Stomach (tissue), 9 donors: ENCODE measurements around the gene KCNQ5. TPM values are rescaled to one million over a fixed set of nuclear protein-coding genes. Genes with fewer than 3 reads are reported as not detected.

ENCODE experiments used
- DNase-seq, 2 donors: peaks; one replicate each; pipeline versions ENCODE4 v3.0.0 to v3.0.0-alpha.2; 2013 to 2019
- H3K27ac ChIP-seq, 5 donors: fragments of 200-600 bp in 4 of 5; sonication (generic) in 4 of 5; one replicate each; pipeline ENCODE4 v1.5.1; 2013 to 2019; ENCODE audit warnings: mild to moderate bottlenecking in 1 of 5, moderate library complexity in 1 of 5
- H3K27me3 ChIP-seq, 3 donors: fragments of 200-600 bp; sonication (generic); one replicate each; pipeline ENCODE4 v1.5.1; 2017 to 2019; ENCODE audit warnings: mixed run types in 1 of 3
- H3K36me3 ChIP-seq, 4 donors: fragments of 200-600 bp; sonication (generic); 1 replicate in 3 of 4; 2 replicates in 1 of 4; pipeline ENCODE4 v1.5.1; 2016 to 2019
- H3K4me1 ChIP-seq, 4 donors: fragments of 200-600 bp; sonication (generic); one replicate each; pipeline ENCODE4 v1.5.1; 2016 to 2019
- H3K4me3 ChIP-seq, 4 donors: fragments of 200-600 bp; sonication (generic) in 3 of 4; one replicate each; pipeline ENCODE4 v1.5.1; 2016 to 2019; ENCODE audit warnings: mild to moderate bottlenecking in 1 of 4
- H3K9me3 ChIP-seq, 4 donors: fragments of 200-600 bp; sonication (generic); one replicate each; pipeline ENCODE4 v1.5.1; 2016 to 2019
- EP300 ChIP-seq: sonication (generic); formaldehyde crosslinking; IDR thresholded peaks from one replicate; pipeline ENCODE4 v1.6.1; 2017; ENCODE audit warnings: antibody characterized with exemption
- POLR2A ChIP-seq, 4 donors: fragments of 450-650 bp; IDR thresholded peaks; one replicate each; pipeline ENCODE4 v1.6.1; 2016; ENCODE audit warnings: antibody characterized with exemption in 4 of 4, control low read depth in 2 of 4, mild to moderate bottlenecking in 1 of 4, moderate library complexity in 1 of 4
- POLR2AphosphoS5 ChIP-seq, 3 donors: sonication (generic); formaldehyde crosslinking; IDR thresholded peaks; one replicate each; pipeline ENCODE4 v1.6.1; 2016; ENCODE audit warnings: antibody characterized with exemption in 3 of 3
- WGBS, 5 donors: extraction: QIAGEN DNeasy Blood & Tissue Kit in 3 of 5; methylation state at CpG; one replicate each; pipeline versions ENCODE4 v1.1.5 to v1.1.7; 2013 to 2018; 5-methylcytosine and 5-hydroxymethylcytosine counted together
- intact Hi-C: fragments of 100-400 bp; cut with DNase I; formaldehyde crosslinking; loops from one replicate; pipeline ENCODE4 v1.15.1; 2023; ENCODE audit warnings: low total_unique reads
- polyA plus RNA-seq, 3 donors: library from polyadenylated mRNA; stranded (reverse); fragments of 200-250 nt; gene quantifications; one replicate each; pipeline ENCODE4 v1.2.3, GENCODE V29; 2013
- total RNA-seq, 5 donors: library from RNA; depleted of rRNA; stranded (reverse); fragments of >200 nt; gene quantifications; one replicate each; pipeline versions ENCODE4 v1.1.0 to v1.2.3, GENCODE V29; 2014 to 2016
- TF ChIP-seq, protein P1 (sequence below), 7 experiments: fragments of 450-650 bp in 4 of 7; fragments of 200-600 bp in 3 of 7; sonication (generic) in 3 of 7; IDR thresholded peaks; one replicate each; pipeline ENCODE4 v1.5.1; 2016 to 2019; ENCODE audit warnings: antibody characterized with exemption in 7 of 7, control low read depth in 2 of 7, mild to moderate bottlenecking in 1 of 7
- donor health status: healthy with polysubstance abuse.
- donor health status: Bipolar disorder and iron deficiency.
- donor health status: healthy.

The KCNQ5 gene
- total and polyA plus RNA-seq, 8 donors, result 0.12 to 2.8 (median 0.37) TPM; not detected in 2

DNA sequence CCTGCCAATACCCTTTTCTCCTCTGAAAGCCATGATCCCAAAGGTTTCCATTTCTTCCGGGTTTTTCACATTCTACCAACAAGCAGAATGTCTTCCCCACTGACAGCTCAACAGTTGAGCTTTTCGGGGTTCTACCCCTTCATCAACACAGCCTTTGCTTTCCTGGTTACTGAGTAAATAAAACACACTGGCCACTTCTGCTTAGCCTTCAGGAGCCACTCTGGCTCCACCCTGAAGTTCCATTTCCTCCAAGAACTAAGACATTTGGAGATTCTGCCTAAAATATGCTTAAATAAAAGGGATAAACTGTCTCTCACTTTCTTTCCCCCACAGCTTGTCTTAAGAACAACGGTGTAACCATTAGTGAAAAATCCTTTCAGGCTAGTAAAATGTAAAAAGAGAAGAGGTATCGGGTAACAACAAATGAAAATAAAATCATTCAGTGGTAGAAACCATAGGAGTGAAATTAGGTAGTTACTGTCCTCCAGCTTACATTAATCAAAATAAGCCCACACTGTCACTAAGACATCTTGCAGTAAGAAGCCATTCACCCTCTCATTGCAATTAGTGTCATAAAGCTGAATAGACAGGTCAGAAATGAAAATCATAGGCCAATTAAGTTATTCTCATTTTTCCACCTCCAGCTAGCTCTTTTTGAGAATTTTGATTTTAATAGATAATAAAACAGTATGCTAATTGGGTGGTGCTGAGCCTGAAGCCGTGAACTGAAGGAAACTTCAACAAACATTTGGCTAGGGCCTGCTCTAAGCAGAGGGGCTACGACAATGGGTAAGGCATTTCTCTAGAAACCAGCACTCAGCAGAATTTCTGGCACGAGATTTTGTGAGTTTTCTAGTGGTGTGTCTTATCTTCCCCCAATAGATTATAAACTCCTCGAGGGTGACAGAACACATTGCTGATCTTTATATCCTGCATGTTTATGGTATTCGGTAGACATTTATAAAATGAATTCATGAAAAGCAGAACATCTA lies 409.2 kb downstream of the KCNQ5 start:
- intact Hi-C loops, result no loop called here
- Histone ChIP-seq H3K4me3 (no peak overlapping the region), H3K36me3 (no peaks in the 10 kb centered on the region), H3K27me3 (no peaks in the 10 kb centered on the region), H3K27ac (no peak overlapping the region), H3K4me1 (no peaks in the 10 kb centered on the region), H3K9me3 (no peaks in the 10 kb centered on the region)
- no peak for TF ChIP-seq EP300
- no peak for TF ChIP-seq POLR2AphosphoS5 (IDR thresholded peaks at IDR 0.05)
- TF ChIP-seq, protein P1, sequence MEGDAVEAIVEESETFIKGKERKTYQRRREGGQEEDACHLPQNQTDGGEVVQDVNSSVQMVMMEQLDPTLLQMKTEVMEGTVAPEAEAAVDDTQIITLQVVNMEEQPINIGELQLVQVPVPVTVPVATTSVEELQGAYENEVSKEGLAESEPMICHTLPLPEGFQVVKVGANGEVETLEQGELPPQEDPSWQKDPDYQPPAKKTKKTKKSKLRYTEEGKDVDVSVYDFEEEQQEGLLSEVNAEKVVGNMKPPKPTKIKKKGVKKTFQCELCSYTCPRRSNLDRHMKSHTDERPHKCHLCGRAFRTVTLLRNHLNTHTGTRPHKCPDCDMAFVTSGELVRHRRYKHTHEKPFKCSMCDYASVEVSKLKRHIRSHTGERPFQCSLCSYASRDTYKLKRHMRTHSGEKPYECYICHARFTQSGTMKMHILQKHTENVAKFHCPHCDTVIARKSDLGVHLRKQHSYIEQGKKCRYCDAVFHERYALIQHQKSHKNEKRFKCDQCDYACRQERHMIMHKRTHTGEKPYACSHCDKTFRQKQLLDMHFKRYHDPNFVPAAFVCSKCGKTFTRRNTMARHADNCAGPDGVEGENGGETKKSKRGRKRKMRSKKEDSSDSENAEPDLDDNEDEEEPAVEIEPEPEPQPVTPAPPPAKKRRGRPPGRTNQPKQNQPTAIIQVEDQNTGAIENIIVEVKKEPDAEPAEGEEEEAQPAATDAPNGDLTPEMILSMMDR (IDR thresholded peaks at IDR 0.05), result no peak
- TF ChIP-seq POLR2A (IDR thresholded peaks at IDR 0.05), result no peak
- no peak for DNase-seq
- 71 to 80% (median 79%) methylated on average over 9 of the region's 9 CpGs for WGBS, 5 donors

DNA sequence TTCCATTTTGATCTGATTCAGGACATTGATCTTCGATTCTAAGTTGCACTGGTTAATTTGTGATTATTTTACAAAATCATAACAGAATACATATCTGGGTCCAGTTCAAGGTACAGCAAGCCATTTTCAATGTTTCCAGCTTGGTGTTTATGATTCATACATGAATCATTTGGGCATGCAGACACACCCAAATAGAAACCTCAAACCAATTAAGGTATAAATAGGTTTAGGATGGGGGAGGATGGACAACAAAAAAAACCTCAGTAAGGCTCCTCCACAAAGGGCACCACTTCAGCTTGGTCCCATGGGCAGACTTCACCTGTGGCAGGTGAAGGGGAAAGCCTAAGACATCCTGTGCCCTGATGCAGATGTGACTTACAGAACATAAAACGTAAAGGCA lies 410.7 kb downstream of the KCNQ5 start:
- TF ChIP-seq EP300, result no peak
- TF ChIP-seq POLR2AphosphoS5 (IDR thresholded peaks at IDR 0.05), result no peak
- TF ChIP-seq, protein P1 (IDR thresholded peaks at IDR 0.05), result no peak
- no peak for TF ChIP-seq POLR2A (IDR thresholded peaks at IDR 0.05)
- Histone ChIP-seq H3K27me3 (no peaks in the 10 kb centered on the region), H3K9me3 (no peaks in the 10 kb centered on the region), H3K4me3 (no peak overlapping the region), H3K27ac (no peak overlapping the region), H3K36me3 (no peaks in the 10 kb centered on the region), H3K4me1 (no peaks in the 10 kb centered on the region)
- DNase-seq, result no peak
- WGBS, 5 donors, result 80 to 93% (median 88%) methylated on average over 2 of the region's 2 CpGs
- intact Hi-C loops, result no loop called here

DNA sequence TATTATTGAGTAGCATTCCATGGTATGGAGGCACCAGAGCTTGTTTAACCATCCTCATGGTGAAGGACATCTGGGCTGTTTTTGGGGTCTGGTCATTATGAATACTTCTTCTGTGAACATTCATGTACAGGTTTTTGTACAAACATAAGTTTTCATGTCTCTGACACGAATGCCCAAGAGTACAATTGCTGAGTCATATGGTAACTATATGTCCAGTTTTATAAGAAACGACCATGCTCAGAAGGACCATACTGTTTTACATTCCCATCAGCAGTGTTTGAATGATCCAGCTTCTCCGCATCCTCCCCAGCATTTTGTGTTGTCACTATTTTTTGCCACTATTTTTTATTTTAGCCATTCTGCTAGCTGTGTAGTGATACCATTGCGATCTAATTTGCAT lies 414.8 kb downstream of the KCNQ5 start:
- Histone ChIP-seq H3K27ac (no peak overlapping the region), H3K36me3 (no peaks in the 10 kb centered on the region), H3K27me3 (no peaks in the 10 kb centered on the region), H3K9me3 (peaks cover 0 to 13% (median 5%) of the 10 kb centered on the region in 4 donors), H3K4me1 (no peaks in the 10 kb centered on the region), H3K4me3 (no peak overlapping the region)
- WGBS, 5 donors, result 74 to 90% (median 86%) methylated on average over 4 of the region's 4 CpGs
- TF ChIP-seq, protein P1 (IDR thresholded peaks at IDR 0.05), result no peak
- TF ChIP-seq POLR2A (IDR thresholded peaks at IDR 0.05) (no peak), POLR2AphosphoS5 (IDR thresholded peaks at IDR 0.05) (no peak), EP300 (no peak)
- DNase-seq, result no peak
- intact Hi-C loops, result no loop called here

DNA sequence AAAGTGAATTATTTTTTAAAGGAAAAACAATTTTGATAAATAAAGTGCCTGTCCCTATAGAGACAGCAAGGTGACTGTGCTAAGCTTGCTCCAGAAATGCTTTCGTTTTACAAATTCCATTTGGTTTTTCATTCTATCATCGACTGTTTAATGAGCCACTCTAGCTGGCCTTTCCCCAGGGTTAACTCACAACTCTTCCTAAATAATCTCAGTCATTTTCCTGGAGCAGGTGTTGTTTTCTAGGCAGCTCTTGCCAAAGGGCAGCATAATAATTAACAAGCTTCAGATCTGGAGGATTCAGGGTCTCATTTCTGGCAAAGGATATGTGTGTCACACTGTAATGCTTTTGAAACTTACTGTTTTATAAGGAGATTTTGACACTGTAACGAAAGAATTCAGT lies 419.2 kb downstream of the KCNQ5 start:
- H3K4me3 ChIP-seq, result no peak overlapping the region
- H3K36me3 ChIP-seq, result no peaks in the 10 kb centered on the region
- H3K4me1 ChIP-seq, result no peaks in the 10 kb centered on the region
- no peaks in the 10 kb centered on the region for H3K27me3 ChIP-seq
- TF ChIP-seq, protein P1 (IDR thresholded peaks at IDR 0.05), result no peak
- TF ChIP-seq POLR2AphosphoS5 (IDR thresholded peaks at IDR 0.05), result no peak
- TF ChIP-seq POLR2A (IDR thresholded peaks at IDR 0.05), result no peak
- no peak for TF ChIP-seq EP300
- peaks cover 0 to 13% (median 5%) of the 10 kb centered on the region in 4 donors for H3K9me3 ChIP-seq
- DNase-seq, result no peak
- H3K27ac ChIP-seq, result no peak overlapping the region
- intact Hi-C loops, result no loop called here
- WGBS, 5 donors, result 73 to 86% (median 78%) methylated on average over 3 of the region's 3 CpGs
